Retinal pigment epithelial cell (primary cell): ENCODE measurements around the gene PDZRN3.
A peak's percentile ranks its signal among the peaks of the same experiment; 100 is the strongest.

Source experiments
- DNase-seq: peaks from one replicate; pipeline ENCODE4 v3.0.0-alpha.2; 2010; ENCODE audit warnings: low read depth
- H3K4me3 ChIP-seq: 2 replicates; pipeline ENCODE4 v1.5.1; 2011; ENCODE audit warnings: mild to moderate bottlenecking, low read length, control low read depth, moderate library complexity
- TF ChIP-seq, protein P1 (sequence below): conservative IDR thresholded peaks from 2 replicates; pipeline ENCODE4 v1.5.1; 2011; ENCODE audit warnings: low read depth, low read length, control low read depth, inconsistent platforms

PDZRN3 gene

DNA sequence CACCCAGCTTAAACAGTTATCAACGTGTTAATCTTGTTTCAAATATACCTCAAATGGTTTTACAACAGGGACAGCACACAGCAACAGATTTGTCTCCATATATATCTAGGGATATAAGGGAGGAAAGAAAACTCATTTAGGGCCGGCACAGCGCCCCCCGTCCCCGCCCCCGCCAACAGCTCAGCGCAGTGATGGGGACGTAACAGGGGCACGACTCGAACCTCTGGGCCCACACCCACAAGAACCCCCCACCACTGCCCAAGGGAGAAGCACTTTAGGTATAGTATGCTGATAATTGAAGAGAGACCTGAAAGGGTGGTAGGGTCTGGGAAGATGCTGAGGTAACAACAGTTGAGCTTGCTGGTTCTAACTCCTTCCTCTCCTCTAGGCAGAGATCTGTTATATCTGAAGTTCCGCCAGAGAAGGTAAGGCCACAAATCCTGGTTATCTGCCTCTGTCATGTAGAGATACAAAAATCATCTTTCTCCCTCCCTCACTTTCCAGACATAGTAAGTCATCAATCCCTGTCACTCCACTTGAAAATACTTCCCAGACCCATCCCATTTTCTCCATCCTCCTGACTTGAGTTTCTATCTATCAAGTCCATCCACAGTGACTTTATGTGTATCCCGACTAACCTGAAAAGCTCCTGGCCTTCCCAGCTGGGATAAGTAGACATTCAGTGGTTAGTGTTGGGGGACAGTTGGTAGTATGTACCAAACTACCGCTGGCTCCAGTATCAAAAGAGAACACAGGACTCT is 126.9 kb downstream of the PDZRN3 start:
- no peak overlapping the region for H3K4me3 ChIP-seq
- no peak for DNase-seq
- TF ChIP-seq, protein P1, sequence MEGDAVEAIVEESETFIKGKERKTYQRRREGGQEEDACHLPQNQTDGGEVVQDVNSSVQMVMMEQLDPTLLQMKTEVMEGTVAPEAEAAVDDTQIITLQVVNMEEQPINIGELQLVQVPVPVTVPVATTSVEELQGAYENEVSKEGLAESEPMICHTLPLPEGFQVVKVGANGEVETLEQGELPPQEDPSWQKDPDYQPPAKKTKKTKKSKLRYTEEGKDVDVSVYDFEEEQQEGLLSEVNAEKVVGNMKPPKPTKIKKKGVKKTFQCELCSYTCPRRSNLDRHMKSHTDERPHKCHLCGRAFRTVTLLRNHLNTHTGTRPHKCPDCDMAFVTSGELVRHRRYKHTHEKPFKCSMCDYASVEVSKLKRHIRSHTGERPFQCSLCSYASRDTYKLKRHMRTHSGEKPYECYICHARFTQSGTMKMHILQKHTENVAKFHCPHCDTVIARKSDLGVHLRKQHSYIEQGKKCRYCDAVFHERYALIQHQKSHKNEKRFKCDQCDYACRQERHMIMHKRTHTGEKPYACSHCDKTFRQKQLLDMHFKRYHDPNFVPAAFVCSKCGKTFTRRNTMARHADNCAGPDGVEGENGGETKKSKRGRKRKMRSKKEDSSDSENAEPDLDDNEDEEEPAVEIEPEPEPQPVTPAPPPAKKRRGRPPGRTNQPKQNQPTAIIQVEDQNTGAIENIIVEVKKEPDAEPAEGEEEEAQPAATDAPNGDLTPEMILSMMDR, result no peak

DNA sequence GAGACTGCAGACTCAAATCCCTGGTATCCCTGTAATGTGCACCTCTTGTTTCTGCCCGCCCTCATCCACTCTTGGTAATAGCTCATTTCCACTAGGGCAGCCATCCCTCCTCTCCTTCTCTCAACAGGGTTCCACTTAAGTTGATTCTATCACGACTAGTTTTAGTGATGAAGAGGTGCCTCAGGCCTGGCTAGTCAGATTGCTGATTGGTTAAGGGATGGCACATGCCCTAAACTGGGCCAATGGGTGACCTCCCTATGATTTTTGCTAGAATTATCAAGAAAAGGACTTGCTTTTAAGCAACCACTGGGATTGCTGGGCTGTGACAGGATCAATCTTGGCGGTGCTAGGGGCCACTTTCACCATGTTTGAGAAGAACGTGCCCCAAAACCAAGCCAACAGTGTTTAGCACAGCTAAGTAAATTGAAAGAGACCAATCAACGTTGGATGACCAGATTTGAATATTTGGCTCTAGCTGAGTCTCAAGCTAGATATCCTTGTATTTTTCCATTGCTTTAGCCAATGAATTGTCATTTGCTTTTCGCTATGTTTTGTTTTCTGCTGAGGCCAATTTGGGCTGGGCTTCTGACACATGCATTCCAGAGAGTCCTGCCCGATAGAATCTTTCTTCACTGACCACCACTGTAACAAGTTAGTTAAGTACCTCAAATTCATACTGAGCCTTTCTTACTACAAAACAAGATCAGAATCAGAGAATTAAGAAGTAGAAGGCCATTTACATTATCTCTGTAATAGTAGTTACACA is 131.0 kb downstream of the PDZRN3 start:
- peak; percentile 47 for DNase-seq
- H3K4me3 ChIP-seq, result no peak overlapping the region
- TF ChIP-seq, protein P1, result no peak

DNA sequence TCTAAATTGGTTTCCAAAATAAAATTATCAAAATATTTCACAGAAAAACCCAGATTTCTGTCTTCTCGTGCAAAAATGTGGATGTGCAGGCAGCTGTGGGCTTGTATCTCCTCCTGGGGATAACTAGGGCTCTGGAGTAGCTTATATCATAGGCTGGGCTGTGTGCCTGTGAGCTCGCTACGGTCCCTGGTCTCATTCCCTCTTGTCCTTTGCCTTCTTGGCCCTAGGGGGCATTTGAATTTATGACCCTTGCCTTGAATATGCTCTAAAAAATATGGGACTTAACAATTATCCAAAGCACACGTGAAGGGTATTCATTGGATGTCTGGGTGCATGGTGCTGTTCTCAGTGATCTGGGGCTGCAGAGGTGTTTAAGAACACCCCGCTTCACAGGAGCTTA is 132.6 kb downstream of the PDZRN3 start:
- TF ChIP-seq, protein P1, result no peak
- no peak overlapping the region for H3K4me3 ChIP-seq
- no peak for DNase-seq

DNA sequence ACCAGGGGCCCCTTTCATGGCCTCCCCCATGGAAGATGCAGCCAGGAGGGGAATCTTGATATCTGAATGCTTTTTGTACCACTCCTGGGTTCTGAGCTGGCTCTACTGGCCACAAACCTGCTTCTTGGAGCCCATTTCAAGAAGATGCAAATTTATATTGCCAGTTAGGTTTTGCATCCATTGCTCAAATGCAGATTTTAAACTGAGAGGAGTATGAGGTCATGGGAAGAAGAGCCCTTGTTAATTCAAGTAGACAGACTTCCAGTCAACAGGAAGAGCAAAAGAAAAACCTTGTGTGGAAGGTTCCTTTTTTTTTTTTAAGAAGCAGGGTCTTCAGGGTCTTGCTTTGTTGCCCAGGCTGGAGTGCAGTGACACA is 133.5 kb downstream of the PDZRN3 start:
- no peak for DNase-seq
- H3K4me3 ChIP-seq, result no peak overlapping the region
- TF ChIP-seq, protein P1, result no peak

DNA sequence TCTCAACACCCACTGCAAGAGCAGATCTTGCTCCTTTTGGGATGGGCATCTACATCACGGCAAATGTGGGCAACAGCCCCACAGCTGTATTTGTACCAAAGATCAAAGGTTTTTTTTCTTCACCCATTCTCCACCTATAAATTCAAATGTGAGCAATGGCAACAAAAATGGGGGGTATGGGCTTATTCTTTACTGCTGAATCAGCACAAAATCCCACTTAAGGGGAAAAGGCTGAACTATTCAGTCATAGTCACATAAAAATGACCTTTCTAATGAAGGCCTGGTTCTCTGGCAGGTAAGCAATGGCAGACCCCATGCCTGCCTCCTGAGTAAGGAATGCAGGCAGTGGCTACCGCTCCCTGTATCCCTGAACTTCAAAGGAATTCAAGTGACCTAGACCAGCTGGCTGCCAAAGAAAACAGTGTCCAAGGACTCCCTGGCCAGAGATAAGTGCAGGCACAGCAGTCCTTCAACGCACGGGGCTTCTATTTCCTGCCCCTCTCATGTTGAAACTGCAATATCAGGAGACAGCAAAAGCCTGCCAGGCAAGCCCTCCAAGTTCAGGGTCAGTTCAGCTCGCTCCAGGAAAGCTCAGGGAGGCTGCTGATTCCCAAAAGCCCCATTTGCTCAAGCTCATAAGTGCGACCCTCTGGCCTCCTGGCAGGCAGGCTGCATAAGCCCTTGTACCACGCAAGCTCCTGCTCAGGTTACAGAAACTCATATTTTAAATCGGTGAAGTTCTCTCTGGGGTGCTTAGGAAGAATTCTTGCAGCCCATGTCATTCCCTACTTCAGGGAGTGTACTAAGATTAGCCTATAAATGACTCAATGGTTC is 134.1 kb downstream of the PDZRN3 start:
- DNase-seq, result peak; percentile 60
- TF ChIP-seq, protein P1, result no peak
- H3K4me3 ChIP-seq, result no peak overlapping the region

DNA sequence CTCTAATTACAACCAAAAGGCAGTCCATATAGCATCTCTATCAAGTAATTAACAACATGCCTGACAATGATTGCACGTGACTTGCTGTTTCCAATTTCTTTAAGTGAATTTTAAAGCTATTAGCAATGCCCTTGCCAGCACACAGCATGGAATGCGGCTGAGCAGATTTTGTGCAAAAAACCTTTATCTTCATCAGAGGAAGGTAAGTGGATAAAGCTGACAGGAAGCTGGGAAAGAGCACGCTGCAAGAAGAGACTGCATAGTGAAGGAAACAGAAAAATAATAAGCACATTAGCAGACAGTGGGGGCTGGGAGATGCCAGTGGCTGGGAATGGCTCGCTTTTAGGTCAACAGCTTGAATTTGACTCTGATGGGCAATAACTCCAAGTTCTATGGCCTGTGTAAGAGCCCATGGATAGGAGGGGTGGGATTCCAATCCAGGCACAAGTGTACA is 138.8 kb downstream of the PDZRN3 start:
- no peak for DNase-seq
- no peak overlapping the region for H3K4me3 ChIP-seq
- TF ChIP-seq, protein P1, result no peak
